SK-N-SH (cell line): Measurements from ENCODE around the gene ADGRG3. TPM values are rescaled to one million over a fixed set of nuclear protein-coding genes. Genes with fewer than 3 reads are reported as not detected.

Experiments used
- CTCF ChIA-PET: fragments of 300-600, 350-600 bp; formaldehyde crosslinking; extraction: SDS; loops from one replicate; lab custom pipeline; 2021; lab: Yijun Ruan, JAX
- POLR2A ChIA-PET: fragments of 350-600 bp; sonication (Branson Sonifier 250); formaldehyde crosslinking; extraction: SDS; loops from one replicate; lab custom pipeline; 2020; ENCODE audit warnings: antibody characterized with exemption, inconsistent platforms; lab: Yijun Ruan, JAX
- DNase-seq: peaks from one replicate; pipeline ENCODE4 v3.0.0; 2012
- H2AFZ ChIP-seq: fragments of 200-600 bp; sonication (generic); 2 replicates; pipeline ENCODE4 v1.8.1; 2016; ENCODE audit warnings: antibody characterized with exemption, mild to moderate bottlenecking, low read depth
- H3F3A ChIP-seq: fragments of 200-600 bp; sonication (generic); replicated peaks from 2 replicates; pipeline ENCODE3; 2016; ENCODE audit warnings: antibody characterized with exemption, mild to moderate bottlenecking; ENCODE audit not compliant: insufficient read depth
- H3K27ac ChIP-seq, 2 experiments: fragments of 200-500 bp in 1 of 2; fragments of 200-600 bp in 1 of 2; sonication (Bioruptor generic) in 1 of 2; sonication (generic), shearing (Covaris generic) in 1 of 2; 2 replicates each; pipeline versions ENCODE4 v1.5.1 to v1.6.1; 2014 to 2016; ENCODE audit warnings: low read depth in 2 of 2, inconsistent platforms in 1 of 2, low read length in 1 of 2, mild to moderate bottlenecking in 1 of 2, mixed read lengths in 1 of 2
- H3K27me3 ChIP-seq: fragments of 200-600 bp; sonication (generic), shearing (Covaris generic); 2 replicates; pipeline ENCODE4 v1.6.1; 2016; ENCODE audit warnings: mixed run types; ENCODE audit not compliant: insufficient read depth
- H3K36me3 ChIP-seq, 2 experiments: fragments of 200-500 bp in 1 of 2; fragments of 200-600 bp in 1 of 2; sonication (Bioruptor generic) in 1 of 2; sonication (generic) in 1 of 2; replicated peaks in 1 of 2; 2 replicates each; pipeline versions ENCODE3 to v1.5.1; 2014 to 2016; ENCODE audit warnings: low read length in 1 of 2, mild to moderate bottlenecking in 1 of 2; ENCODE audit not compliant: insufficient read depth in 2 of 2, control insufficient read depth in 1 of 2
- H3K4me1 ChIP-seq, 2 experiments: fragments of 200-500 bp in 1 of 2; fragments of 200-600 bp in 1 of 2; sonication (Bioruptor generic) in 1 of 2; sonication (generic), shearing (Covaris generic) in 1 of 2; 2 replicates each; pipeline versions ENCODE4 v1.5.1 to v1.6.1; 2014 to 2016; ENCODE audit warnings: low read depth in 1 of 2, low read length in 1 of 2, mixed run types in 1 of 2; ENCODE audit not compliant: insufficient read depth in 2 of 2, control insufficient read depth in 1 of 2
- H3K4me2 ChIP-seq: fragments of 200-600 bp; sonication (generic), shearing (Covaris generic); 2 replicates; pipeline ENCODE4 v1.6.1; 2017; ENCODE audit warnings: mixed run types
- H3K4me3 ChIP-seq, 2 experiments: fragments of 200-500 bp in 1 of 2; fragments of 200-600 bp in 1 of 2; sonication (Bioruptor generic) in 1 of 2; sonication (generic), shearing (Covaris generic) in 1 of 2; 2 replicates each; pipeline versions ENCODE4 v1.5.1 to v1.8.1; 2014 to 2016; ENCODE audit warnings: low read depth in 2 of 2, inconsistent platforms in 1 of 2, low read length in 1 of 2, mild to moderate bottlenecking in 1 of 2, mixed read lengths in 1 of 2, moderate library complexity in 1 of 2
- H3K79me2 ChIP-seq: fragments of 200-600 bp; sonication (generic); 2 replicates; pipeline ENCODE4 v1.8.1; 2017; ENCODE audit warnings: mild to moderate bottlenecking; ENCODE audit not compliant: insufficient read depth
- H3K9ac ChIP-seq: fragments of 200-600 bp; sonication (generic); 2 replicates; pipeline ENCODE4 v1.6.1; 2017; ENCODE audit warnings: mixed run types
- H3K9me2 ChIP-seq: fragments of 200-600 bp; sonication (generic); 2 replicates; pipeline ENCODE4 v1.6.1; 2017; ENCODE audit warnings: mixed run types
- H3K9me3 ChIP-seq: fragments of 200-600 bp; sonication (generic); 2 replicates; pipeline ENCODE4 v1.6.1; 2017; ENCODE audit warnings: mixed run types, mild to moderate bottlenecking, moderate library complexity
- H4K20me1 ChIP-seq: fragments of 200-600 bp; sonication (generic); 2 replicates; pipeline ENCODE4 v1.6.1; 2017; ENCODE audit warnings: mild to moderate bottlenecking, mixed run types; ENCODE audit not compliant: insufficient read depth
- CHD2 ChIP-seq: fragments of 150-350 bp; IDR thresholded peaks from 2 replicates; pipeline ENCODE4 v1.6.1; 2018; ENCODE audit warnings: low read length; ENCODE audit not compliant: partially characterized antibody
- ELF1 ChIP-seq: IDR thresholded peaks from 2 replicates; pipeline ENCODE4 v1.4.0; 2012
- FOXJ3 ChIP-seq: sonication (generic); formaldehyde crosslinking; IDR thresholded peaks from 2 replicates; pipeline ENCODE4 v1.5.1; 2020; ENCODE audit warnings: mild to moderate bottlenecking, missing genetic modification reagents
- GABPA ChIP-seq: IDR thresholded peaks from 2 replicates; pipeline ENCODE4 v1.4.0; 2012; ENCODE audit warnings: low read depth, mild to moderate bottlenecking
- GATA2 ChIP-seq: sonication (generic); formaldehyde crosslinking; IDR thresholded peaks from 2 replicates; pipeline ENCODE4 v1.5.0; 2020; ENCODE audit warnings: mild to moderate bottlenecking, missing genetic modification reagents
- MXI1 ChIP-seq: IDR thresholded peaks from 2 replicates; pipeline ENCODE4 v1.6.1; 2012; ENCODE audit warnings: mild to moderate bottlenecking, low read depth, low read length, improper control_type of control experiment
- NFIC ChIP-seq: IDR thresholded peaks from 2 replicates; pipeline ENCODE4 v1.4.0; 2012; ENCODE audit warnings: borderline replicate concordance
- SIN3A ChIP-seq: IDR thresholded peaks from 2 replicates; pipeline ENCODE4 v1.6.1; 2012; ENCODE audit warnings: low read depth, mild to moderate bottlenecking, low read length, moderate library complexity, borderline replicate concordance
- YY1 ChIP-seq: IDR thresholded peaks from 2 replicates; pipeline ENCODE4 v1.4.0; 2012; ENCODE audit warnings: low read depth, mild to moderate bottlenecking
- WGBS: methylation state at CpG from one replicate; pipeline ENCODE4 v1.1.6; 2017; ENCODE audit warnings: low lambda C conversion rate; 5-methylcytosine and 5-hydroxymethylcytosine counted together
- polyA plus RNA-seq, 3 experiments: library from polyadenylated mRNA; depleted of rRNA; stranded (reverse); fragments of >200 nt; gene quantifications; 2 replicates each; pipeline ENCODE4 v1.2.3, GENCODE V29; 2012
- TF ChIP-seq, protein P1 (sequence below): IDR thresholded peaks from 2 replicates; pipeline ENCODE4 v1.6.1; 2012; ENCODE audit warnings: mild to moderate bottlenecking, low read depth, low read length, moderate library complexity
- TF ChIP-seq, protein P2 (sequence below): fragments of 150-350 bp; IDR thresholded peaks from 2 replicates; pipeline ENCODE4 v1.6.1; 2016; ENCODE audit warnings: mild to moderate bottlenecking, low read depth, low read length
- TF ChIP-seq, protein P3 (sequence below): IDR thresholded peaks from 2 replicates; pipeline ENCODE4 v1.4.0; 2012; ENCODE audit warnings: low read depth
- TF ChIP-seq, protein P4 (sequence below): fragments of 150-350 bp; IDR thresholded peaks from 2 replicates; pipeline ENCODE4 v1.6.1; 2017; ENCODE audit warnings: antibody characterized with exemption, low read length, low read depth, borderline replicate concordance
- TF ChIP-seq, protein P5 (sequence below): IDR thresholded peaks from 2 replicates; pipeline ENCODE4; 2012
- TF ChIP-seq, protein P6 (sequence below): IDR thresholded peaks from 2 replicates; pipeline ENCODE4 v1.4.0; 2012; ENCODE audit warnings: low read depth, borderline replicate concordance

ADGRG3 gene
- polyA plus RNA-seq, 1 of the 3 experiments (the other 2 are of a cell fraction) = not detected

DNA sequence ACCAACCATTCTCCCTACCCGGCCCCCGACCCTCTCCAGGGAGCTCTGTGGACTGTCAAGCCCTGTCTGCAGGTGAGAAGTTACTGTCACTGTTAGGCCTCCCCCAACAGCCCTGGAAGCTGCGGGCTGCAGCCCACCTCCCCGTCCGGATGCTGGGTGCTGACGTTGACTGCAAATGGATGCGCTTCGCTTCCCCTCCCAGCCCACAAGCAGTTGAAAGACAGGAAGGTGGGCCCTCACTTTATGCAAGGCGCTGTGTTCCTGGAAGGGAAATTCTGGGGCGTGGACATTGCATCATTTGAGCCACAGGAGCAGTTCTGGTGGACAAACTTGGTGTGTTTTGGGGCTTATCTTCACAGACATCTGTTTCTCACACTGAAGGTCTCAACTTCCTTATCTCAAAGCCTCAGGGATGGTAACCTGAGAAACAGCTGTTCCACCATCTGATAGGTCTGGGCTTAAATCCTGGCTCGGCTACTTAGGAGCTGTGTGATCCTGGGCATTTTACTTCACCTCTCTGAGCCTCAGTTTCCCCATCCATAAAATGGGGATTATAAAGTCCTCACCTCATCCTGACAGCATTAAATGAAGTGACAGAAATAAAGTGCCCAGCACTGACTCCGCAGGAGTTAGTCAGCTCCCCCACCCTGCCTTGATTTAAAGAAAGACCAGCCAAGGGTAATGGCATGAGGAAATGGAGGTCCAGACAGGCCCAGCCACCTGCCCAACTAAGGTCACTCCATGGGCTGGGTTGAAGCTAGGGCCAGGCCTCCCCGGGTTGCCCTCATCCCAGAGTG, 21.9 kb downstream of the ADGRG3 start:
- 64% methylated on average over 12 of the region's 13 CpGs for WGBS

DNA sequence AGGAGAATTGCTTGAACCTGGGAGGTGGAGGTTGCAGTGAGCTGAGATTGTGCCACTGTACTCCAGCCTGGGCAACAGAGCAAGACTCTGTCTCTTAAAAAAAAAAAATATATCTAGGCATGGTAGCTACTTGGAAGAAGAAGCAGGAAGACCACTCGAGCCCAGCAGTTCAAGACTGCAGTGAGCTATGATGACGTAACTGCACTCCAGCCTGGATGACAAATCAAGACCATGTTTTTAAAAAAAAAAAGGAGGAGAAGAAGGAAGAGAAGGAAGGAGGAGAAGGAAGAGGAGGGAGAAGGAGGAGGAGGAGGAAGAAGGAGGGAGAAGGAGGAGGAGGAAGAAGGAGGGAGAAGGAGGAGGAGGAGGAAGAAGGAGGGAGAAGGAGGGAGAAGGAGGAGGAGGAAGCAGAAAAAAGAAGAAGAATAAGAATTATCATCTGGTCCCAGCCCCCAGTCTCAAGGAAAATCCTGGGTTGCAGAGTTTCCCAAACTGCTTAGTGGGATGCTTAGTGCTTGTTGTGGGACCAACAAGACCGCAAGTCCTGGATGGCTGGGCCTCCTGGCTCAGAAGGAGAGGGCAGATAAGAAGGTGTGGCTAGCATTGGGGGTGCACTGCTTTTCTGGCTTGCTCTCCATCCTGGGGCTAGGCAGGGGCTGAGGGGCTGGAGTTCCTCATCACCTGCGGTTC, 22.8 kb downstream of the ADGRG3 start:
- ChIA-PET CTCF (interaction anchor here (1.7 to 2.1 kb wide), 3 partner anchors 13 to 115 kb away, joined by 4 to 8 read pairs (median 6); no protein-coding TSS in a partner anchor), POLR2A (no interaction called here)
- no peak overlapping the region for H3K4me3 ChIP-seq
- no peak overlapping the region for H3K4me2 ChIP-seq
- no peaks in the 10 kb centered on the region for H3F3A ChIP-seq
- no peak overlapping the region for H2AFZ ChIP-seq
- H3K9me3 ChIP-seq = no peaks in the 10 kb centered on the region
- no peaks in the 10 kb centered on the region; the same call in 1 of the 2 replicates for H3K27me3 ChIP-seq
- H3K79me2 ChIP-seq = no peaks in the 10 kb centered on the region
- WGBS = 77% methylated on average over 4 of the region's 4 CpGs
- no peak overlapping the region for H3K27ac ChIP-seq
- H3K9me2 ChIP-seq = no peaks in the 10 kb centered on the region
- no peaks in the 10 kb centered on the region for H4K20me1 ChIP-seq
- DNase-seq = no peak
- no peak overlapping the region for H3K9ac ChIP-seq
- H3K4me1 ChIP-seq = peaks cover 0 to 8% of the 10 kb centered on the region in 2 experiments; a peak in 1 of 4 replicates
- no peaks in the 10 kb centered on the region for H3K36me3 ChIP-seq
- TF ChIP-seq, protein P1, sequence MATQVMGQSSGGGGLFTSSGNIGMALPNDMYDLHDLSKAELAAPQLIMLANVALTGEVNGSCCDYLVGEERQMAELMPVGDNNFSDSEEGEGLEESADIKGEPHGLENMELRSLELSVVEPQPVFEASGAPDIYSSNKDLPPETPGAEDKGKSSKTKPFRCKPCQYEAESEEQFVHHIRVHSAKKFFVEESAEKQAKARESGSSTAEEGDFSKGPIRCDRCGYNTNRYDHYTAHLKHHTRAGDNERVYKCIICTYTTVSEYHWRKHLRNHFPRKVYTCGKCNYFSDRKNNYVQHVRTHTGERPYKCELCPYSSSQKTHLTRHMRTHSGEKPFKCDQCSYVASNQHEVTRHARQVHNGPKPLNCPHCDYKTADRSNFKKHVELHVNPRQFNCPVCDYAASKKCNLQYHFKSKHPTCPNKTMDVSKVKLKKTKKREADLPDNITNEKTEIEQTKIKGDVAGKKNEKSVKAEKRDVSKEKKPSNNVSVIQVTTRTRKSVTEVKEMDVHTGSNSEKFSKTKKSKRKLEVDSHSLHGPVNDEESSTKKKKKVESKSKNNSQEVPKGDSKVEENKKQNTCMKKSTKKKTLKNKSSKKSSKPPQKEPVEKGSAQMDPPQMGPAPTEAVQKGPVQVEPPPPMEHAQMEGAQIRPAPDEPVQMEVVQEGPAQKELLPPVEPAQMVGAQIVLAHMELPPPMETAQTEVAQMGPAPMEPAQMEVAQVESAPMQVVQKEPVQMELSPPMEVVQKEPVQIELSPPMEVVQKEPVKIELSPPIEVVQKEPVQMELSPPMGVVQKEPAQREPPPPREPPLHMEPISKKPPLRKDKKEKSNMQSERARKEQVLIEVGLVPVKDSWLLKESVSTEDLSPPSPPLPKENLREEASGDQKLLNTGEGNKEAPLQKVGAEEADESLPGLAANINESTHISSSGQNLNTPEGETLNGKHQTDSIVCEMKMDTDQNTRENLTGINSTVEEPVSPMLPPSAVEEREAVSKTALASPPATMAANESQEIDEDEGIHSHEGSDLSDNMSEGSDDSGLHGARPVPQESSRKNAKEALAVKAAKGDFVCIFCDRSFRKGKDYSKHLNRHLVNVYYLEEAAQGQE = no peak
- TF ChIP-seq, protein P2, sequence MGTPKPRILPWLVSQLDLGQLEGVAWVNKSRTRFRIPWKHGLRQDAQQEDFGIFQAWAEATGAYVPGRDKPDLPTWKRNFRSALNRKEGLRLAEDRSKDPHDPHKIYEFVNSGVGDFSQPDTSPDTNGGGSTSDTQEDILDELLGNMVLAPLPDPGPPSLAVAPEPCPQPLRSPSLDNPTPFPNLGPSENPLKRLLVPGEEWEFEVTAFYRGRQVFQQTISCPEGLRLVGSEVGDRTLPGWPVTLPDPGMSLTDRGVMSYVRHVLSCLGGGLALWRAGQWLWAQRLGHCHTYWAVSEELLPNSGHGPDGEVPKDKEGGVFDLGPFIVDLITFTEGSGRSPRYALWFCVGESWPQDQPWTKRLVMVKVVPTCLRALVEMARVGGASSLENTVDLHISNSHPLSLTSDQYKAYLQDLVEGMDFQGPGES = no peak
- TF ChIP-seq, protein P3, sequence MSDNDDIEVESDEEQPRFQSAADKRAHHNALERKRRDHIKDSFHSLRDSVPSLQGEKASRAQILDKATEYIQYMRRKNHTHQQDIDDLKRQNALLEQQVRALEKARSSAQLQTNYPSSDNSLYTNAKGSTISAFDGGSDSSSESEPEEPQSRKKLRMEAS = no peak
- no peak for TF ChIP-seq NFIC
- TF ChIP-seq GATA2 (CRISPR knock-in tag) = no peak
- TF ChIP-seq, protein P4, sequence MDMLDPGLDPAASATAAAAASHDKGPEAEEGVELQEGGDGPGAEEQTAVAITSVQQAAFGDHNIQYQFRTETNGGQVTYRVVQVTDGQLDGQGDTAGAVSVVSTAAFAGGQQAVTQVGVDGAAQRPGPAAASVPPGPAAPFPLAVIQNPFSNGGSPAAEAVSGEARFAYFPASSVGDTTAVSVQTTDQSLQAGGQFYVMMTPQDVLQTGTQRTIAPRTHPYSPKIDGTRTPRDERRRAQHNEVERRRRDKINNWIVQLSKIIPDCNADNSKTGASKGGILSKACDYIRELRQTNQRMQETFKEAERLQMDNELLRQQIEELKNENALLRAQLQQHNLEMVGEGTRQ = no peak
- TF ChIP-seq CHD2 = no peak
- no peak for TF ChIP-seq YY1

More for the DNA sequence above, 21.9 kb downstream of the ADGRG3 start:
- Histone ChIP-seq H3K36me3 (no peaks in the 10 kb centered on the region), H2AFZ (no peak overlapping the region), H3K9me2 (no peaks in the 10 kb centered on the region), H4K20me1 (no peaks in the 10 kb centered on the region), H3K9me3 (no peaks in the 10 kb centered on the region), H3F3A (no peaks in the 10 kb centered on the region), H3K4me1 (peaks cover 0 to 8% of the 10 kb centered on the region in 2 experiments; a peak in 1 of 4 replicates), H3K27ac (no peak overlapping the region), H3K27me3 (no peaks in the 10 kb centered on the region; the same call in 1 of the 2 replicates), H3K4me3 (no peak overlapping the region), H3K4me2 (no peak overlapping the region), H3K79me2 (no peaks in the 10 kb centered on the region), H3K9ac (no peak overlapping the region)
- ChIA-PET CTCF (interaction anchor here (0.6 to 2.1 kb wide), 5 partner anchors 11 to 114 kb away, joined by 3 to 8 read pairs (median 4); no protein-coding TSS in a partner anchor), POLR2A (no interaction called here)
- DNase-seq = no peak
- TF ChIP-seq MXI1 (no peak), SIN3A (no peak), FOXJ3 (no peak), YY1 (no peak), ELF1 (no peak), GABPA (no peak)
- TF ChIP-seq, protein P5, sequence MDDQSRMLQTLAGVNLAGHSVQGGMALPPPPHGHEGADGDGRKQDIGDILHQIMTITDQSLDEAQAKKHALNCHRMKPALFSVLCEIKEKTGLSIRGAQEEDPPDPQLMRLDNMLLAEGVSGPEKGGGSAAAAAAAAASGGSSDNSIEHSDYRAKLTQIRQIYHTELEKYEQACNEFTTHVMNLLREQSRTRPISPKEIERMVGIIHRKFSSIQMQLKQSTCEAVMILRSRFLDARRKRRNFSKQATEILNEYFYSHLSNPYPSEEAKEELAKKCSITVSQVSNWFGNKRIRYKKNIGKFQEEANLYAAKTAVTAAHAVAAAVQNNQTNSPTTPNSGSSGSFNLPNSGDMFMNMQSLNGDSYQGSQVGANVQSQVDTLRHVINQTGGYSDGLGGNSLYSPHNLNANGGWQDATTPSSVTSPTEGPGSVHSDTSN = no peak
- TF ChIP-seq, protein P6, sequence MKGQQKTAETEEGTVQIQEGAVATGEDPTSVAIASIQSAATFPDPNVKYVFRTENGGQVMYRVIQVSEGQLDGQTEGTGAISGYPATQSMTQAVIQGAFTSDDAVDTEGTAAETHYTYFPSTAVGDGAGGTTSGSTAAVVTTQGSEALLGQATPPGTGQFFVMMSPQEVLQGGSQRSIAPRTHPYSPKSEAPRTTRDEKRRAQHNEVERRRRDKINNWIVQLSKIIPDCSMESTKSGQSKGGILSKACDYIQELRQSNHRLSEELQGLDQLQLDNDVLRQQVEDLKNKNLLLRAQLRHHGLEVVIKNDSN = no peak
- TF ChIP-seq, protein P4 = no peak
